IgD-negative memory B cell (primary cell): ENCODE results near the gene MIAT. TPM values are rescaled to one million over a fixed set of nuclear protein-coding genes. Genes with fewer than 3 reads are reported as not detected.

Source experiments
- polyA plus RNA-seq: library from polyadenylated mRNA; unstranded; fragments of 300-500 nt; fragmentation: Illumina TruSeq; gene quantifications from one replicate; pipeline ENCODE4 v1.2.3, GENCODE V29; 2021

Gene MIAT
- polyA plus RNA-seq, 1 donor from 2014 or later, result 0.93 TPM

Other genes starting within 250 kb of the MIAT start
- 5.7 TPM for gene ASPHD2, start 228.3 kb upstream of the MIAT start, polyA plus RNA-seq
- 19.8 TPM for gene HPS4, start 173.8 kb upstream of the MIAT start, polyA plus RNA-seq
- 23.1 TPM for gene SRRD, start 173.7 kb upstream of the MIAT start, polyA plus RNA-seq
- gene TFIP11, start 145.1 kb upstream of the MIAT start, polyA plus RNA-seq, result 32.3 TPM
- 34.7 TPM for gene TPST2, start 67.5 kb upstream of the MIAT start, polyA plus RNA-seq
- 1.0 TPM for gene CRYBB1, start 39.6 kb upstream of the MIAT start, polyA plus RNA-seq
- not detected for gene CRYBA4, start 35.6 kb upstream of the MIAT start, polyA plus RNA-seq